ENCODE measurements around the gene PHGDH. TPM values are rescaled to one million over a fixed set of nuclear protein-coding genes. Genes with fewer than 3 reads are reported as not detected.
"Not testable (repeated sequence)": the region's sequence is repeated elsewhere in the genome, so short reads cannot be mapped to it uniquely, and the experiment has no call there.

PHGDH gene
- total RNA-seq, 2 experiments from 2014 or later, result 147 to 156 TPM

DNA sequence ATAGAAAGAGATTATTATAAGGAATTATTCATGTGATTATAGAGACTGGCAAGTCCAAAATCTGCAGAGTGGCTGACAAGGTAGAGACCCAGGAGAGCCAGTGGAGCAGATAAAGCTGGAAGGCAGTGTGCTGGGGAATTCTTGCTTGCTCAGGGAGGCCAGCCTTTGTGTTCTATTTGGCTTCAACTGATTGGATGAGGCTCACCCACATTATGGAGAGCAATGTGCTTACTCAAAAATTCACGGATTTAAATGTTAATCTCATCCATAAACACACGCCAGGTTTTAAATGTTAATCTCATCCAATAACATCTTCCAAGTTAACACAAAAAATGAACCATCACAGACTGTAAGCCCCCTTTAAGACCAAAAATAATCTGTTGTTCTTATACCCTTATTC is 30.2 kb upstream of the PHGDH start:
- Mint-ChIP-seq H3K9me3 (no peaks in the 10 kb centered on the region), H3K27ac (no peak overlapping the region), H3K36me3 (no peaks in the 10 kb centered on the region), H3K4me3 (no peak overlapping the region), H3K4me1 (no peaks in the 10 kb centered on the region), H3K27me3 (peaks cover 17% of the 10 kb centered on the region)
- ATAC-seq (ENCODE audit: low read depth), result no peak
- DNase-seq, result no peak
- POLR2A ChIA-PET, result no interaction called here

DNA sequence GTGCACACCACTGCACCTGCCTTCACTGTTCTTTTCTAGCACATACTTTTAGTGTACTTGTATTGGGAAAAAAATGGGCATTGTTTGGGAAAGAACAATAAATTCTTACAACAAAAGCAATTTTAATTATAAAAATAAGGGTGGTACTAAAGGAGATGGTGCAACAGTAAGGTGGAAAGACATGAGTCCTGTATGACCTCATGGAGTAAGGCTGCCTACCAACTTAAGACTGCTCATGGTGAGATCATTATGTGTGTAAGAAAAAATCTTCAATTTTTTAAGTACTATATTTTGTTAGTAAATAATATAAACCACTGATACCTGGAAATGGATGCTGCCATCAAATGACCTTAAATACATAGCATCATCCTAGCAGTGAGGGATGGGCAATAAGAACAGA is 29.6 kb upstream of the PHGDH start:
- DNase-seq (no peak), ATAC-seq (ENCODE audit: low read depth) (no peak)
- Mint-ChIP-seq H3K27ac (no peak overlapping the region), H3K9me3 (no peaks in the 10 kb centered on the region), H3K4me1 (no peaks in the 10 kb centered on the region), H3K36me3 (no peaks in the 10 kb centered on the region), H3K4me3 (no peak overlapping the region), H3K27me3 (peaks cover 17% of the 10 kb centered on the region)
- POLR2A ChIA-PET, result no interaction called here

DNA sequence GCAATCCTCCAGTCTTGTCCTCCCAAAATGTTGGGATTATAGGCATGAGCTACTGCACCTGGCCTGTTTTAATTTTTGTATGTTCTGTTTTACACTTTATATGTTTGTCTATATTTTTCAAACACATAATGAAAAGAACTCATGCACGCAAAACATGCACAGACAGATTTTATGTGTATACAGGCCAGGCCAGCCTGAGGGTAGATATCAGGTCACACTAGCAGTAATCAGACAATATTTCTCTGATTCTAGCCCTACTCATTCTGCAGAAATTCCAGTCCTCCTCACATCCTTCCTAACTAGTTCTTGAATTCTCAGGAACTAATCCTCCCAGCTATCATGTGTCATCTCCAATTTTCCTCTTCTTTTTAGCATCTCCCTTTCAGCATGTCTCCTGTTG is 27.8 kb upstream of the PHGDH start:
- ATAC-seq (ENCODE audit: low read depth) (no peak), DNase-seq (no peak)
- peaks cover 31% of the 10 kb centered on the region for H3K27me3 Mint-ChIP-seq
- H3K4me3 Mint-ChIP-seq, result no peak overlapping the region
- no peak overlapping the region for H3K27ac Mint-ChIP-seq
- POLR2A ChIA-PET, result no interaction called here
- no peaks in the 10 kb centered on the region for H3K4me1 Mint-ChIP-seq
- no peaks in the 10 kb centered on the region for H3K9me3 Mint-ChIP-seq
- H3K36me3 Mint-ChIP-seq, result no peaks in the 10 kb centered on the region

DNA sequence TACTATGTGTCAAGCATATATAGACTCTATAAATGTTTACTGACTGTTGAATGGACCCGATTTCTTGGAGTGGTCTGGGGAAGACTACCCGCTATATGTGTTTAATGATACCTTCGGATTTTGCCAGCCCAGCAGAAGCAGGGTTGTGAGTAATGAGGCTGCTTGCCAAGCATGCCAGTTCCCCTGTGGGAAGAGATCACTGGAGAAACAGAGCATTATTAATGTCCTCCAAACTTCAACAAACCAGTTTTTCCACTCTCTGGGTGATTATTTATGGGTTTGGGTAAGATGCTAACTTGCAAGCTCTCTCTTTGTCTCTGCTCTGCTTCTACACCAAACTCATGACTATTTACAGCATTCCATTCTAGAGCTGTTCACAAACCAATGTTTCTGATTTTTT is 25.1 kb upstream of the PHGDH start:
- Mint-ChIP-seq H3K27ac (no peak overlapping the region), H3K9me3 (no peaks in the 10 kb centered on the region), H3K4me1 (no peaks in the 10 kb centered on the region), H3K4me3 (no peak overlapping the region), H3K36me3 (no peaks in the 10 kb centered on the region), H3K27me3 (peaks cover 26% of the 10 kb centered on the region)
- ATAC-seq (ENCODE audit: low read depth) (no peak), DNase-seq (no peak)
- POLR2A ChIA-PET, result no interaction called here

DNA sequence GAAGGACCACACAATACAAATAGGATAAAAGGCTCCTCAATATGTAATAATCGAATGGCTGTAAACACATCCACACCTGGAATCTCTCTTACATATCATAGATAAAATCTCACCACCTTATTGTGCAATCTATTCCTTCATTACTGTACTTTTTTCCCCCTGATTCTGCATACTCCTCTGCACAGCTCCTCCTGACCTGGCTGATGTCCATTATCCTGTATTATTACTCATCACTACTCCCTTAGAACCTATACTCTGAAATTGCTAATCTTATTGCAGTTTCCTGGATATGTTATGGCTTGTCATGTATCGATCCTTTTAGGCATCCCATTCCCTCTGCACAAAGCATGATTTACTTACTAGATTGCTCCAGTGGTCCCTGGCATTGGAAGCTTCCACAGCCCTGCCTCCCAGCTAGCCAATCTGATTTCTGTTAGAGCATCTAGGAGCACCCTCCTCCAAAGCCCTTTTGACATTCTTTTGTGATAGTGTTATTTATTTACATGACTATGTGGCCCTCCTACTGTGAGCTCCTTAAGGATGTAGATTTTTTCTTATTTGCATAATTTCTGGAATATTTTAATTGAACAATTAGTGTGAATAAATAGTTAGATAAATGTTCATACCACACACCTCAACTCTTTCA is 24.2 kb upstream of the PHGDH start:
- Mint-ChIP-seq H3K27ac (no peak overlapping the region), H3K4me1 (no peaks in the 10 kb centered on the region), H3K36me3 (no peaks in the 10 kb centered on the region), H3K4me3 (no peak overlapping the region), H3K9me3 (peaks cover under 1% of the 10 kb centered on the region), H3K27me3 (peaks cover 24% of the 10 kb centered on the region)
- POLR2A ChIA-PET, result no interaction called here
- ATAC-seq (ENCODE audit: low read depth), result no peak
- no peak for DNase-seq

DNA sequence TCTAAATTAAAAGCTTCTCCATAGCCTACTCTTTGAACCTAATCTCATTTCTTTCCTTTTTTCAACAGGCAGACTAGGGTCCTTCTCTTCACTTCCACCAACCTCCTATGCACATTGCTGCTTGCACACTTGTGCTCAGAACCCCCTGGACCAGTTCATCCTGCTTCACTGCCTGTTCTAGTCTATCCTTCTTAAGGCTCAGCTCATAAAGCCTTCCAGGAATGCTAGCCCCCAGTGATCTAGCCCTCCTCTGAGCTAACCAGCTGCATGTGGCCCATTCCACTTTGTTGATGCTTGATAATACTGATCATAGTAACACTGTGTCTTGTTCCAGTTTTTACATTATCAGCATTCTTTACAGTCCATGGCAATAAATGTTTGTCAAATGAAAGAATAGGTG is 22.9 kb upstream of the PHGDH start:
- POLR2A ChIA-PET, result no interaction called here
- Mint-ChIP-seq H3K9me3 (peaks cover 3% of the 10 kb centered on the region), H3K27ac (no peak overlapping the region), H3K36me3 (no peaks in the 10 kb centered on the region), H3K4me1 (no peaks in the 10 kb centered on the region), H3K27me3 (peaks cover 26% of the 10 kb centered on the region), H3K4me3 (no peak overlapping the region)
- ATAC-seq (ENCODE audit: low read depth), result no peak
- DNase-seq, result no peak

DNA sequence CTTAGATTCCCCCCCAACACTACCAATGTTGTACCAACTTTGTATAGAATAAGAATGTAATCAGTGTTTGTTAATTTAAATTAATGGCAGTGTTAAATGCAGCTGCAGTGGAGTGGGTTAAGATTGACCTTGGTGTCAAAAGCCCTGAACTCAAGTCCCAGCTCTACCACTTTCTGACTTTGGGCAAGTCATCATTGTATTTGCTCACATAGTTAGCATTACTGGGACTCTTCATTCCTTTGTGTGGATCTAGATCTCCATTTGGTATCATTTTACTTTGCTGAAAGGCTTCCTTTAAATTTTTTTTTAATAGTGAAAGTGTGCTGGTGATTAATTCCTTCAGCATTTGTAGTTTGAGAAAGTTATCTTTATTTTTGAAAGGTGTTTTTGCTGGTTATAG is 22.2 kb upstream of the PHGDH start:
- Mint-ChIP-seq H3K4me3 (no peak overlapping the region), H3K27ac (no peak overlapping the region), H3K4me1 (no peaks in the 10 kb centered on the region), H3K9me3 (peaks cover 3% of the 10 kb centered on the region), H3K36me3 (no peaks in the 10 kb centered on the region), H3K27me3 (peaks cover 29% of the 10 kb centered on the region)
- no peak for ATAC-seq (ENCODE audit: low read depth)
- no peak for DNase-seq
- POLR2A ChIA-PET, result no interaction called here

DNA sequence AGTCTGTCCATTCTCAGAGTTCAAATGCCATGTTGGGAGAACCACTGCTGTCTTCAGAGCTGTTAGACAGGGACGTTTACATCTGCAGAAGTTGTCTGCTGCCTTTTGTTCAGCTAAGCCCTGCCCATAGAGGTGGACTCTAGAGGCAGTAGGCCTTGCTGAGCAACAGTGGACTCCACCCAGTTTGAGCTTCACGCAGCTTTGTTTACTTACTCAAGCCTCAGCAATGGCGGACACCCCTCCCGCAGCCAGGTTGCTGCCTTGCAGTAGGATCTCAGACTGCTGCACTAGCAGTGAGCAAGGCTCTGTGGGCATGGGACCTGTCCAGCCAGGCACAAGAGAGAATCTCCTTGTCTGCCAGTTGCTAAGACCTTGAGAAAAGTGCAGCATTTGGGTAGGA is 14.9 kb upstream of the PHGDH start:
- DNase-seq; H3K4me3 Mint-ChIP-seq; H3K27ac Mint-ChIP-seq; ATAC-seq (ENCODE audit: low read depth); H3K36me3 Mint-ChIP-seq; H3K4me1 Mint-ChIP-seq: not testable (repeated sequence)
- Mint-ChIP-seq H3K9me3 (peaks cover 15% of the 10 kb centered on the region), H3K27me3 (peaks cover 24% of the 10 kb centered on the region)
- POLR2A ChIA-PET, result interaction anchor here (1.3 kb wide), 1 partner anchor 15 kb away, joined by 3 read pairs; the partner anchor contains the start of gene PHGDH

DNA sequence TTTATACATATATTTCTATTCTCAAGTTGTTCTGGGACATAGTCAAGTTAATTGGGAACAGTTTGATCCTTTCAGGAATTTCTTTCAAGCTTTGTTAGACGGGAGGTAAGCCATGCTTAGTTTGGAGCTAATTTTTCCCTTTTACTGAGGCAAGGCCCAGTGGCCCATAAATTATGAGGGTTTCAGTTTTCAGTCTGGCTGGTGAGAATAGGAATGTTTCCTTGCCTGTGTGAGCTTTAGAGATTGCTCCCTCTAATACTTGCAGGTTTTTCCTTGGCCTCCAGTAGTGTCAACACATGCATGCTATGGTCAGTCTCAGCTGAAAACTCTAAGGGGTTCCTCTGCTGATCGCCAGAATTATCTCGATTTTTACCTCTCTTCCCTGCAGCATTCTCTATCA is 14.1 kb upstream of the PHGDH start:
- POLR2A ChIA-PET, result interaction anchor here (1.3 kb wide), 1 partner anchor 14 kb away, joined by 3 read pairs; the partner anchor contains the start of gene PHGDH
- DNase-seq, result no peak
- ATAC-seq (ENCODE audit: low read depth), result no peak
- H3K36me3 Mint-ChIP-seq, result peaks cover 3% of the 10 kb centered on the region
- no peak overlapping the region for H3K27ac Mint-ChIP-seq
- peaks cover 20% of the 10 kb centered on the region for H3K9me3 Mint-ChIP-seq
- peaks cover 24% of the 10 kb centered on the region for H3K27me3 Mint-ChIP-seq
- H3K4me3 Mint-ChIP-seq, result no peak overlapping the region
- no peaks in the 10 kb centered on the region for H3K4me1 Mint-ChIP-seq

DNA sequence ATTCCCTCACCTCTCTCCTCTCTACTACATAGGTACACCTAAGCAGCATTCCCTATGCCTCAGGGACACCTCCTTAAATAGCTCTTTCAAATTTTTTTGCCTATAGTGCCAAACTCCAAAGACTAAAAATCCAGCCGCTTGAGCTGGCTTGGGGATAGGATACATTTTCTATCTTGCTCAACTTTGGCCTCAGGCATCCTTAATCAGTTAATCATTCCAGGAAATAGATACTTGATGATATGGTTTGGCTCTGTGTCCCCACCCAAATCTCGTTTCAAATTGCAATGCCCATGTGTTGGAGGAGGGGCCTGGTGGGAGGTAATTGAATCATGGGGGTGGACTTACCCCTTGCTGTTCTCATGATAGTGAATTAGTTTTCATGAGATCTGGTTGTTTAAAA is 11.4 kb upstream of the PHGDH start:
- peaks cover 5% of the 10 kb centered on the region for H3K36me3 Mint-ChIP-seq
- DNase-seq, result no peak
- ATAC-seq (ENCODE audit: low read depth), result no peak
- H3K27ac Mint-ChIP-seq, result no peak overlapping the region
- POLR2A ChIA-PET, result no interaction called here
- H3K9me3 Mint-ChIP-seq, result peaks cover 25% of the 10 kb centered on the region
- H3K4me1 Mint-ChIP-seq, result no peaks in the 10 kb centered on the region
- no peak overlapping the region for H3K4me3 Mint-ChIP-seq
- H3K27me3 Mint-ChIP-seq, result peaks cover 22% of the 10 kb centered on the region

DNA sequence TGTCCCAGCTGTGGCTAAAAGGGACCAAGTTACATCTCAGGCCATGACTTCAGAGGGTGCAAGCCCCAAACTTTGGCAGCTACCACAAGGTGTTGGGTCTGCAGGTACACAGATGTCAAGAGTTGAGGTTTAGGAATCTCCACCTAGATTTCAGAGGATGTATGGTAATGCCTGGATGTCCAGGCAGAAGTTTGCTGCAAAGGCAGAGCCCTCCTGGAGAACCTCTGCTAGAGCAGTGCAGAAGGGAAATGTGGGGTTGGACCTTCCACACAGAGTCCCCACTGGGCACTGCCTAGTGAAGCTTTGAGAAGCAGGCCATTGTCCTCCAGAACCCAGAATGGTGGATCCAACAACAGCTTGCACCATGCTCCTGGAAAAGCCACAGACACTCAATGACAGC is 10.1 kb upstream of the PHGDH start:
- H3K4me1 Mint-ChIP-seq, result no peaks in the 10 kb centered on the region
- POLR2A ChIA-PET, result no interaction called here
- H3K27ac Mint-ChIP-seq, result no peak overlapping the region
- ATAC-seq (ENCODE audit: low read depth) (no peak), DNase-seq (no peak)
- H3K27me3 Mint-ChIP-seq, result peaks cover 20% of the 10 kb centered on the region
- H3K4me3 Mint-ChIP-seq, result no peak overlapping the region
- H3K36me3 Mint-ChIP-seq, result peaks cover 5% of the 10 kb centered on the region
- peaks cover 27% of the 10 kb centered on the region for H3K9me3 Mint-ChIP-seq

DNA sequence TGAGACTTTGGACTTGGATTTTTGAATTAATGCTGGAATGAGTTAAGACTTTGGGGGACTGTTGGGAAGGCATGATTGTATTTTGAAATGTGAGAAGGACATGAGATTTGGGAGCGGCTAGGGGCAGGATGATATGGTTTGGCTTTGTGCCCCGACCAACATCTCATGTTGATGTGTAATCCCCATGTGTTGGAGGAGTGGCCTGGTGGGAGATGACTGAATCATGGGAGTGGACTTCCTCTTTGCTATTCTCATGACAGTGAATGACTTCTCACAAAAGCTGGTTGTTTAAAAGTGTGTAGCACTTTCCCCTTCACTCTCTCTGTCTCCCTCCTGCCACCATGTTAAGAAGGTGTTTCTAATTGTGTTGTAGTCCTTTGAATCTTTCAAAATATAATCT is 9.3 kb upstream of the PHGDH start:
- Mint-ChIP-seq H3K27ac (no peak overlapping the region), H3K4me3 (no peak overlapping the region), H3K9me3 (peaks cover 27% of the 10 kb centered on the region), H3K36me3 (peaks cover 5% of the 10 kb centered on the region), H3K4me1 (no peaks in the 10 kb centered on the region), H3K27me3 (peaks cover 20% of the 10 kb centered on the region)
- ATAC-seq (ENCODE audit: low read depth) (no peak), DNase-seq (no peak)
- POLR2A ChIA-PET, result no interaction called here

DNA sequence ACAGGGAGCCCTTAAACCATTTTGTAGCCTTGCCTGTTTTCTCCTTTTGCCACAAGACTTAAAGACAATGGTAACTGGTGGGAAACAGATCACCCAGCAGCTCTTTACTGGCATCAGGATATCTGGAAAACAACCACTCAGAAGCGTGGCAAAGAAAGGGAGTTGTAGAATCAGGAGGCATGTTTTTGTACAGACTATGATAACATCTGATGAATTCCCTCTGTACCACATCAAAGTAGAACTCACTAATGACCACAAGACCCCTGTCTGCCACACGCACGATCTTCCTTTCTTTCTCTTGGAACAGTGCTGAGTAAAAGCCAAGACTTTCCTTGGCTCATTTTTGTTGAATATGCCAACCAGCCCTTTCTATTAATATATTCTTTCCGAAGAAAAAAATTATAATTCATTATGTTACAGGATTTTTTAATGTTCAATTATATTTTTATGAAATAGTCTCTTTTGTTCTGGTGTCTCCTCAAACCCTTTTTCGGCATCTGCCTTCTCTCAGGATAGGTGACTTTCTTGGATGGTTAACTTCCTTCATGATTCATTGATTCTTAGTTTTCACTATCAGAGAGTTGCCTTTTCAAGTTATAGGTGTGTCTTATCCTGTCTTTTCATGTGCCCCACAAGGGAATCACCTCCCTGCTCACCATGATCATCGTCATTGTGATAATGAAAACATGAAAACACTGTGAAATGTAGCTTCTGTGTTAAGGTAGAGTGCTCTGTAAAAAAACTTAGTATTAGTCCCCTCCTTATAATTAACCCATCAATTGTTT is 7.9 kb upstream of the PHGDH start:
- no peak overlapping the region for H3K27ac Mint-ChIP-seq
- H3K4me1 Mint-ChIP-seq, result no peaks in the 10 kb centered on the region
- H3K27me3 Mint-ChIP-seq, result peaks cover 24% of the 10 kb centered on the region
- DNase-seq, result no peak
- peaks cover 27% of the 10 kb centered on the region for H3K9me3 Mint-ChIP-seq
- peaks cover 5% of the 10 kb centered on the region for H3K36me3 Mint-ChIP-seq
- POLR2A ChIA-PET, result no interaction called here
- no peak overlapping the region for H3K4me3 Mint-ChIP-seq
- no peak for ATAC-seq (ENCODE audit: low read depth)

DNA sequence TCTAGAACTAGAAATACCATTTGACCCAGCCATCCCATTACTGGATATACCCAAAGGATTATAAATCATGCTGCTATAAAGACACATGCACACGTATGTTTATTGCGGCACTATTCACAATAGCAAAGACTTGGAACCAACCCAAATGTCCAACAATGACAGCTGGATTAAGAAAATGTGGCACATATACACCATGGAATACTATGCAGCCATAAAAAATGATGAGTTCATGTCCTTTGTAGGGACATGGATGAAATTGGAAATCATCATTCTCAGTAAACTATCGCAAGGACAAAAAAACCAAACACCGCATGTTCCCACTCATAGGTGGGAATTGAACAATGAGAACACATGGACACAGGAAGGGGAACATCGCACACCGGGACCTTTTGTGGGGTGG is 5.1 kb upstream of the PHGDH start:
- POLR2A ChIA-PET; H3K27ac Mint-ChIP-seq; H3K4me1 Mint-ChIP-seq; H3K36me3 Mint-ChIP-seq; DNase-seq; ATAC-seq (ENCODE audit: low read depth); H3K4me3 Mint-ChIP-seq: not testable (repeated sequence)
- Mint-ChIP-seq H3K27me3 (peaks cover 27% of the 10 kb centered on the region), H3K9me3 (peaks cover 19% of the 10 kb centered on the region)

Measured in activated naive CD8-positive, alpha-beta T cell treated with anti-CD3 and anti-CD28 coated beads, Interleukin-2, amount 10 ng/mL, durations not matched to agents 7 days and 5 days (primary cell).